ENCODE measurements around the gene TOB1.

DNA sequence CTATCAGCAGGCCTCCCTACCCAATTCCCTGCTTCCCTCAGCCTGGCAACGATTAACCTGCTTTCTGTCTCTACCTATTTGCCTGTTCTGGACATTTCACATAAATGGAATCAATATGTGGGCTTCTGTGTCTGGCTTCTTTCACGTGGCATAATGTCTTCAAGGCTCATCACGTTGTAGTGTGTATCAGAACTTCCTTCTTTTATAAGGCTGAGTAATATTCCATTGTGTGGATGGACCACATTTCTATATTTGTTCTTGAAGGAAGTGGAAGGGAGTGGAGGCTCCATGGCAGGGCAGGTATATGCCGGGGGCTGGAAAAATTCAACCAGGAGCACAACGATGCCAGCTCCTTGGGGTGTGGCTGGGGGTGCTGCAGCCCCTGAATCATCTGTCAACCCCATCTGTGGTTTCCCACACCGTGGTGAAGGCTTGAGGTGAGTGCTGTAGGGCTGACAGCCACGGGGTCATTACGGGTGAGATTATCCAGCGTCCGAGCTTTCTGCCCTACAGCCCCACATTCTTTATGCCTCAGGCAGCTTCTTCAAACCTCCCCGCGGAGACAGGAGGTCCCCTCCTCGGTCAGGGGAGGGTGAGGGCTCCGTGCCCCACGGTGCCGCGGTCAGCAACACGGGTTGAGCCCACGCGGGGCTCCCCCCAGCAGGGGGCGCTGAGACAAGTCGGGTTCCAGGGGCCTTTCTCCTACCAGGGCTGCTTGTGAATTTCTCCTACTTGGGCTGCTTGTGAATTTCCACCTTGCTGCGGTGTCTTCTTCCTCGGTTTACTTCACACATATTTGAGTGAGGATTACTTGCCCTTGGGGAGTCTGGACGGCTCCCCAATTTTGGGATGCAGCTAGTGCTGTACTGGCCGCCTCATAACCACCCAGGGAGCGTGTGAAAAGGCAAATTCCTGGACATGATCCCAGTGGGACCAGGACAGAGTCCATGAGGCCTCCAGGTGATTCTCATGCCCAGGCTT is 49.1 kb downstream of the TOB1 start:
- TF ChIP-seq POLR2A (IDR thresholded peaks at IDR 0.05) (no peak), POLR2AphosphoS5 (IDR thresholded peaks at IDR 0.05) (no peak)
- TF ChIP-seq, protein P1, sequence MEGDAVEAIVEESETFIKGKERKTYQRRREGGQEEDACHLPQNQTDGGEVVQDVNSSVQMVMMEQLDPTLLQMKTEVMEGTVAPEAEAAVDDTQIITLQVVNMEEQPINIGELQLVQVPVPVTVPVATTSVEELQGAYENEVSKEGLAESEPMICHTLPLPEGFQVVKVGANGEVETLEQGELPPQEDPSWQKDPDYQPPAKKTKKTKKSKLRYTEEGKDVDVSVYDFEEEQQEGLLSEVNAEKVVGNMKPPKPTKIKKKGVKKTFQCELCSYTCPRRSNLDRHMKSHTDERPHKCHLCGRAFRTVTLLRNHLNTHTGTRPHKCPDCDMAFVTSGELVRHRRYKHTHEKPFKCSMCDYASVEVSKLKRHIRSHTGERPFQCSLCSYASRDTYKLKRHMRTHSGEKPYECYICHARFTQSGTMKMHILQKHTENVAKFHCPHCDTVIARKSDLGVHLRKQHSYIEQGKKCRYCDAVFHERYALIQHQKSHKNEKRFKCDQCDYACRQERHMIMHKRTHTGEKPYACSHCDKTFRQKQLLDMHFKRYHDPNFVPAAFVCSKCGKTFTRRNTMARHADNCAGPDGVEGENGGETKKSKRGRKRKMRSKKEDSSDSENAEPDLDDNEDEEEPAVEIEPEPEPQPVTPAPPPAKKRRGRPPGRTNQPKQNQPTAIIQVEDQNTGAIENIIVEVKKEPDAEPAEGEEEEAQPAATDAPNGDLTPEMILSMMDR (IDR thresholded peaks at IDR 0.05 in 8 of 11, conservative IDR thresholded peaks at IDR 0.05 in 3 of 11): peak; percentile 16 to 83 (median 59)

Measured in spleen (tissue), 7 donors.